ENCODE data around the gene RNF212.

DNA sequence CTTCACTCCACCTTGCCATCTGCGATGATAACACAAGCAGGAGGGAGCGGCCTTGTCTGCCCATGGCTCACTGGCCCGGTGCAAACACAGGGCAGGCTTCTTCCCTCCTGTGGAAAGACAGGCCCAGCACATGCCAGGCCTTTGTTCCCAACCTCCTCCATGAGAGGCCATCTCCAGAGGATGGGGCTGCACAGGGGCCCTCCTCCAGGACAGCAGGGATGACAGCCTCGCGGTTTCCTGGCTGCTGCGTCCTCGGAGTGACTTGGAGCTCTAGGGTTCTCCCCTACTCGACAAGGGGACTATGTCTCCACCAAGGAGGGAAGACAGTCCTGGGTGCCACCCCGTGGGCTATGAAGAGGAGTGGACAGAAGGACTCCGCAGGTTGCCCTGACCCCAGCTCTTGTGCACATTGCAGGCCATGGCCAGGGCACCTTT lies 21.8 kb downstream of the RNF212 start:
- TF ChIP-seq POLR2AphosphoS5 (IDR thresholded peaks at IDR 0.05), result no peak
- TF ChIP-seq, protein P1, sequence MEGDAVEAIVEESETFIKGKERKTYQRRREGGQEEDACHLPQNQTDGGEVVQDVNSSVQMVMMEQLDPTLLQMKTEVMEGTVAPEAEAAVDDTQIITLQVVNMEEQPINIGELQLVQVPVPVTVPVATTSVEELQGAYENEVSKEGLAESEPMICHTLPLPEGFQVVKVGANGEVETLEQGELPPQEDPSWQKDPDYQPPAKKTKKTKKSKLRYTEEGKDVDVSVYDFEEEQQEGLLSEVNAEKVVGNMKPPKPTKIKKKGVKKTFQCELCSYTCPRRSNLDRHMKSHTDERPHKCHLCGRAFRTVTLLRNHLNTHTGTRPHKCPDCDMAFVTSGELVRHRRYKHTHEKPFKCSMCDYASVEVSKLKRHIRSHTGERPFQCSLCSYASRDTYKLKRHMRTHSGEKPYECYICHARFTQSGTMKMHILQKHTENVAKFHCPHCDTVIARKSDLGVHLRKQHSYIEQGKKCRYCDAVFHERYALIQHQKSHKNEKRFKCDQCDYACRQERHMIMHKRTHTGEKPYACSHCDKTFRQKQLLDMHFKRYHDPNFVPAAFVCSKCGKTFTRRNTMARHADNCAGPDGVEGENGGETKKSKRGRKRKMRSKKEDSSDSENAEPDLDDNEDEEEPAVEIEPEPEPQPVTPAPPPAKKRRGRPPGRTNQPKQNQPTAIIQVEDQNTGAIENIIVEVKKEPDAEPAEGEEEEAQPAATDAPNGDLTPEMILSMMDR (IDR thresholded peaks at IDR 0.05), result no peak

Data from esophagus muscularis mucosa (tissue), 3 donors.